CD1c-positive myeloid dendritic cell (primary cell): Measurements from ENCODE around the gene KCNMB2.

Source experiments
- DNase-seq: peaks from one replicate; pipeline ENCODE4 v3.0.0-alpha.2; 2016; ENCODE audit errors: extremely low spot score

Gene KCNMB2

GRCh38 chr3:178752843-178753242 lies 216.6 kb downstream of the KCNMB2 start:
- DNase-seq = no peak

- no peak for DNase-seq
Measured at GRCh38 chr3:178754852-178755510, 218.7 kb downstream of the KCNMB2 start.

GRCh38 chr3:178761024-178761423 lies 224.8 kb downstream of the KCNMB2 start:
- DNase-seq = no peak

- DNase-seq = no peak
Measured at GRCh38 chr3:178761461-178761860, 225.2 kb downstream of the KCNMB2 start.

- DNase-seq = no peak
Measured at GRCh38 chr3:178762385-178762784, 226.1 kb downstream of the KCNMB2 start.

- no peak for DNase-seq
Measured at GRCh38 chr3:178765472-178765871, 229.2 kb downstream of the KCNMB2 start.

GRCh38 chr3:178767581-178767980 lies 231.3 kb downstream of the KCNMB2 start:
- DNase-seq = no peak

GRCh38 chr3:178768072-178768864 lies 232.0 kb downstream of the KCNMB2 start:
- no peak for DNase-seq

GRCh38 chr3:178771511-178771910 lies 235.3 kb downstream of the KCNMB2 start:
- DNase-seq = no peak

- no peak for DNase-seq
Measured at GRCh38 chr3:178772746-178773145, 236.5 kb downstream of the KCNMB2 start.

- no peak for DNase-seq
Measured at GRCh38 chr3:178773358-178773757, 237.1 kb downstream of the KCNMB2 start.

- DNase-seq = no peak
Measured at GRCh38 chr3:178777718-178778411, 241.6 kb downstream of the KCNMB2 start.

- DNase-seq = no peak
Measured at GRCh38 chr3:178778589-178778988, 242.4 kb downstream of the KCNMB2 start.

- no peak for DNase-seq
Measured at GRCh38 chr3:178785961-178786360, 249.7 kb downstream of the KCNMB2 start.

- no peak for DNase-seq
Measured at GRCh38 chr3:178787960-178788359, 251.7 kb downstream of the KCNMB2 start.

GRCh38 chr3:178794711-178795110 lies 258.5 kb downstream of the KCNMB2 start:
- DNase-seq = no peak

GRCh38 chr3:178795349-178795748 lies 259.1 kb downstream of the KCNMB2 start:
- no peak for DNase-seq

GRCh38 chr3:178802259-178802658 lies 266.0 kb downstream of the KCNMB2 start:
- DNase-seq = no peak

- no peak for DNase-seq
Measured at GRCh38 chr3:178802993-178803693, 266.9 kb downstream of the KCNMB2 start.

GRCh38 chr3:178804606-178805005 lies 268.4 kb downstream of the KCNMB2 start:
- no peak for DNase-seq

GRCh38 chr3:178805741-178806140 lies 269.5 kb downstream of the KCNMB2 start:
- DNase-seq = no peak

GRCh38 chr3:178806651-178807050 lies 270.4 kb downstream of the KCNMB2 start:
- no peak for DNase-seq
